WI38 (cell line): ENCODE measurements around the gene WASF1.

Experiments used
- H3K4me3 ChIP-seq: 2 replicates; pipeline ENCODE4 v1.5.1; 2011; ENCODE audit warnings: low read depth, mild to moderate bottlenecking, control low read depth, low read length
- TF ChIP-seq, protein P1 (sequence below): IDR thresholded peaks from 2 replicates; pipeline ENCODE4 v1.5.1; 2012; ENCODE audit warnings: low read depth, mild to moderate bottlenecking, control low read depth, low read length

WASF1 gene

GRCh38 chr6:110188791-110189190, 9.3 kb upstream of the WASF1 start:
- no peak overlapping the region for H3K4me3 ChIP-seq
- TF ChIP-seq, protein P1, sequence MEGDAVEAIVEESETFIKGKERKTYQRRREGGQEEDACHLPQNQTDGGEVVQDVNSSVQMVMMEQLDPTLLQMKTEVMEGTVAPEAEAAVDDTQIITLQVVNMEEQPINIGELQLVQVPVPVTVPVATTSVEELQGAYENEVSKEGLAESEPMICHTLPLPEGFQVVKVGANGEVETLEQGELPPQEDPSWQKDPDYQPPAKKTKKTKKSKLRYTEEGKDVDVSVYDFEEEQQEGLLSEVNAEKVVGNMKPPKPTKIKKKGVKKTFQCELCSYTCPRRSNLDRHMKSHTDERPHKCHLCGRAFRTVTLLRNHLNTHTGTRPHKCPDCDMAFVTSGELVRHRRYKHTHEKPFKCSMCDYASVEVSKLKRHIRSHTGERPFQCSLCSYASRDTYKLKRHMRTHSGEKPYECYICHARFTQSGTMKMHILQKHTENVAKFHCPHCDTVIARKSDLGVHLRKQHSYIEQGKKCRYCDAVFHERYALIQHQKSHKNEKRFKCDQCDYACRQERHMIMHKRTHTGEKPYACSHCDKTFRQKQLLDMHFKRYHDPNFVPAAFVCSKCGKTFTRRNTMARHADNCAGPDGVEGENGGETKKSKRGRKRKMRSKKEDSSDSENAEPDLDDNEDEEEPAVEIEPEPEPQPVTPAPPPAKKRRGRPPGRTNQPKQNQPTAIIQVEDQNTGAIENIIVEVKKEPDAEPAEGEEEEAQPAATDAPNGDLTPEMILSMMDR, result no peak

DNA sequence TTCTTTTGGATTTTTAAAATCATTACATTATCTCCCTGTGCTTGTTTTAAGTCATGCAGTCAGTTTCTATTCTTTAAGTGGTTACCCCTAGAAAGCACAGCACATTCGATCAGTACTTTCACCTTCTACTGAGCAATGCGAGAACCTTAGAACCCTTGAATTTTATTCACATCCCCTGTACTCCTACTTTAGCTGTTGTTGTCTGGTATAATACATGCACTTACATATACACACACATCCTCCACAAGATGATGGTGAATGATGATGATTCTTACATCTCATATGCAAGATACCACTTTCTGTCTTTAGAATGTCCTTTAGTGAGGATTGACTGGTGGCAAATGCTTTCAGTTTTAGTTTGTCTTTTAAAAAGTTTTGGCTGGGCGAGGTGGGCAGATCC, 6.4 kb upstream of the WASF1 start:
- H3K4me3 ChIP-seq, result no peak overlapping the region
- TF ChIP-seq, protein P1, result no peak

GRCh38 chr6:110183292-110183885, 3.9 kb upstream of the WASF1 start:
- TF ChIP-seq, protein P1, result no peak
- H3K4me3 ChIP-seq, result no peak overlapping the region

DNA sequence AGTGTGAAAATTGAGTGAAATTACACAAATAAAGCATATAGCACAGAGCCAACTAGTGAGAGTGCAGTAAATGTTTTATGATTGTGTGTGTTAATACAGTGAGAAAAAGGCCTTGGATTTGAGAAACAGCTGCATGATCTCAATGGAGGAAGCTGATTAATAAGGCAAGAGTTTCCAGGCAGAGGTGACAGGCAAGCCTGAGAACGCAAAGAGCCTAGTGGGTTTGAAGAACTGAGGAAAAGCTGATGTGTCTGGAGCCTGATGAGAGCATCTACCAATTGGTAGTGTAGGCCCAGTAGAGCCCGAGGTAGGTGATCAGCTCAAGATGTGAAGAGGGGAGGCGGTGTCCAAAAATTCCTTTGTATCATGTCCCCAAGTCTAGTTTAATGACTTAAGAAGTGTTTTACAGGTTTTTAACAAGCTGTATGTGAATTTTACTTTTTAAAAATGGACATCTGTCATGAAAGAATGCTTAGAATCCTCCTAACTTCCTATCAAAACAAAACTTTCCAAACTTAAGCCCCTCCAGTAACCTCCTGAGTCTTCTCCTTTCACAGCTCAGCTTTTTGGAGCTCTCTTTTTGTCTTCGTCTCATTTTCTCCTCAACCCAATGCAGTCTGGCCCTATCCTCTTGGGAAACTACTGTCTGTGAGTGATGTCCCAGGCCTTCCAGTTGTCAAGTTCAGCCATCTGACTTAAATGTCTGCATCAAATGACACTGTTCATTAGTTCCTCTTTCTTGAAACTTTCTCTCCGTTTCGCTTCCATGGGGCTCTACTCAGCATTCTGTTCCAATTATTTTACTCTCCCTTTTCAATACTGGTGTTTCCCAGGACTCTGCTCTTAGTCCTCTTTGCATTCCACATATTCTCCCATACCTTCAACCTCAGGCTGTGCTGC, 1.9 kb upstream of the WASF1 start:
- TF ChIP-seq, protein P1, result no peak
- peak overlapping the region; percentile 99 for H3K4me3 ChIP-seq

- TF ChIP-seq, protein P1, result no peak
These were observed 948 bp upstream of the WASF1 start, which contains the start of gene CDC40 for GRCh38 chr6:110180228-110181008. TSS of gene CDC40 (plus strand) at chr6:110180427. CDS start at chr6:110180445, 18 bp downstream.

GRCh38 chr6:110178626-110179405, 654 bp downstream of the WASF1 start:
- TF ChIP-seq, protein P1, result peak; percentile 62
- peak overlapping the region; percentile 88 for H3K4me3 ChIP-seq

More at GRCh38 chr6:110180228-110181008, 948 bp upstream of the WASF1 start, which contains the start of gene CDC40:
- peak within 1 kb of the TSS; percentile 99 for H3K4me3 ChIP-seq
